ENCODE measurements around the gene ZNF302. TPM values are rescaled to one million over a fixed set of nuclear protein-coding genes. Genes with fewer than 3 reads are reported as not detected.
"Not testable (repeated sequence)": the region's sequence is repeated elsewhere in the genome, so short reads cannot be mapped to it uniquely, and the experiment has no call there.

The ZNF302 gene
- total RNA-seq, 1 donor from 2014 or later, result 16.5 TPM

DNA sequence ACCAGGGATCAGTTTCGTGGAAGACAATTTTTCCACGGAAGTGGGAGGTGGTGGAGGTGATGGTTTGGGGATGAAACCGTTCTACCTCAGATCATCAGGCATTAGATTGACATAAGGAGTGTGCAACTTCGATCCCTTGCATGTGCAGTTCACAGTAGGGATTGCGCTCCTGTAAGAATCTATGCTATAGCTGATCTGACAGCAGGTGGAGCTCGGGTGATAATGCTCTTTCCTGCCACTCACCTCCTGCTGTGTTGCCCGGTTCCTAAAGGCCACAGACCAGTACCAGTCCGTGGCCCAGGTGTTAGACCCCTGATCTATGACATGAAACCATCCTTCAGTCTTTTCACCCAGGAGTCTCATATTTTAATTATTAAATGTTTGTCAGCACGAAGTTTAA, 4.0 kb downstream of the ZNF302 start:
- Mint-ChIP-seq H3K36me3 (ENCODE audit: low read depth, unreplicated experiment) (peaks cover 58% of the 10 kb centered on the region), H3K4me3 (ENCODE audit: unreplicated experiment) (no peak overlapping the region), H3K9me3 (ENCODE audit: unreplicated experiment) (peaks cover 49% of the 10 kb centered on the region), H3K27ac (ENCODE audit: unreplicated experiment) (no peak overlapping the region), H3K4me1 (ENCODE audit: low read depth, unreplicated experiment) (peaks cover 6% of the 10 kb centered on the region), H3K27me3 (ENCODE audit: low read depth, unreplicated experiment) (no peaks in the 10 kb centered on the region)
- no peak overlapping the region for H3K27ac ChIP-seq (ENCODE audit: low read depth, low read length)
- H3K36me3 ChIP-seq (ENCODE audit: insufficient read depth, low read length), result peaks cover 39% of the 10 kb centered on the region
- H2AFZ ChIP-seq (ENCODE audit: low read depth, low read length), result no peak overlapping the region
- H3K4me1 ChIP-seq (ENCODE audit: insufficient read depth, low read length), result peaks cover 4% of the 10 kb centered on the region
- no peak overlapping the region for H3K9ac ChIP-seq (ENCODE audit: low read length)
- peaks cover 11% of the 10 kb centered on the region for H3K79me2 ChIP-seq (ENCODE audit: insufficient read depth, low read length)
- no peak for FAIRE-seq
- peaks cover 33% of the 10 kb centered on the region for H3K9me3 ChIP-seq (ENCODE audit: insufficient read depth, low read depth, low read length)
- no peak overlapping the region for H3K4me2 ChIP-seq (ENCODE audit: low read length)
- DNase-seq (ENCODE audit: low read depth), result no peak
- H4K20me1 ChIP-seq (ENCODE audit: insufficient read depth, low read length), result no peaks in the 10 kb centered on the region
- no peaks in the 10 kb centered on the region for H3K27me3 ChIP-seq (ENCODE audit: insufficient read depth, low read length)
- no peak overlapping the region for H3K4me3 ChIP-seq (ENCODE audit: insufficient read depth, low read depth, low read length)
- TF ChIP-seq EZH2 (IDR thresholded peaks at IDR 0.05; ENCODE audit: insufficient read depth, low read length), result no peak
- TF ChIP-seq, protein P1, sequence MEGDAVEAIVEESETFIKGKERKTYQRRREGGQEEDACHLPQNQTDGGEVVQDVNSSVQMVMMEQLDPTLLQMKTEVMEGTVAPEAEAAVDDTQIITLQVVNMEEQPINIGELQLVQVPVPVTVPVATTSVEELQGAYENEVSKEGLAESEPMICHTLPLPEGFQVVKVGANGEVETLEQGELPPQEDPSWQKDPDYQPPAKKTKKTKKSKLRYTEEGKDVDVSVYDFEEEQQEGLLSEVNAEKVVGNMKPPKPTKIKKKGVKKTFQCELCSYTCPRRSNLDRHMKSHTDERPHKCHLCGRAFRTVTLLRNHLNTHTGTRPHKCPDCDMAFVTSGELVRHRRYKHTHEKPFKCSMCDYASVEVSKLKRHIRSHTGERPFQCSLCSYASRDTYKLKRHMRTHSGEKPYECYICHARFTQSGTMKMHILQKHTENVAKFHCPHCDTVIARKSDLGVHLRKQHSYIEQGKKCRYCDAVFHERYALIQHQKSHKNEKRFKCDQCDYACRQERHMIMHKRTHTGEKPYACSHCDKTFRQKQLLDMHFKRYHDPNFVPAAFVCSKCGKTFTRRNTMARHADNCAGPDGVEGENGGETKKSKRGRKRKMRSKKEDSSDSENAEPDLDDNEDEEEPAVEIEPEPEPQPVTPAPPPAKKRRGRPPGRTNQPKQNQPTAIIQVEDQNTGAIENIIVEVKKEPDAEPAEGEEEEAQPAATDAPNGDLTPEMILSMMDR (IDR thresholded peaks at IDR 0.05; ENCODE audit: insufficient read depth, low read depth, low read length), result no peak

DNA sequence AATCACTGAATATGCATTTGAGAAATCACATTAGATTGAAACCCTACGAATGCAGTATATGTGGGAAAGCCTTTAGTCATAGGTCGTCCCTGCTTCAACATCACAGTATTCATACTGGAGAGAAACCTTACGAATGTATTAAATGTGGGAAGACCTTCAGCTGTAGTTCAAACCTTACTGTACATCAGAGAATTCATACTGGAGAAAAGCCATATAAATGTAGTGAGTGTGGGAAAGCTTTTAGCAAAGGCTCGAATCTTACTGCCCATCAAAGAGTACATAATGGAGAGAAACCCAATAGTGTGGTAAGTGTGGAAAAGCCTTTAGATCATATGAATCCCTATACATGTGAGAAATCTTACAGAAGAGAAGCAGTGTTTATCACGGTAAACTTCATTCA, 7.8 kb downstream of the ZNF302 start:
- H3K4me3 ChIP-seq (ENCODE audit: insufficient read depth, low read depth, low read length); H3K79me2 ChIP-seq (ENCODE audit: insufficient read depth, low read length); H3K27ac ChIP-seq (ENCODE audit: low read depth, low read length); H3K4me2 ChIP-seq (ENCODE audit: low read length); H2AFZ ChIP-seq (ENCODE audit: low read depth, low read length); H3K4me1 ChIP-seq (ENCODE audit: insufficient read depth, low read length); H3K27me3 Mint-ChIP-seq (ENCODE audit: low read depth, unreplicated experiment); H3K4me1 Mint-ChIP-seq (ENCODE audit: low read depth, unreplicated experiment); H3K27me3 ChIP-seq (ENCODE audit: insufficient read depth, low read length); DNase-seq (ENCODE audit: low read depth); H3K9ac ChIP-seq (ENCODE audit: low read length); H4K20me1 ChIP-seq (ENCODE audit: insufficient read depth, low read length); H3K4me3 Mint-ChIP-seq (ENCODE audit: unreplicated experiment); H3K27ac Mint-ChIP-seq (ENCODE audit: unreplicated experiment): not testable (repeated sequence)
- Histone ChIP-seq H3K9me3 (ENCODE audit: insufficient read depth, low read depth, low read length) (peaks cover 38% of the 10 kb centered on the region), H3K36me3 (ENCODE audit: insufficient read depth, low read length) (peaks cover 32% of the 10 kb centered on the region)
- H3K9me3 Mint-ChIP-seq (ENCODE audit: unreplicated experiment), result peaks cover 40% of the 10 kb centered on the region
- FAIRE-seq, result peak; percentile 85
- peaks cover 47% of the 10 kb centered on the region for H3K36me3 Mint-ChIP-seq (ENCODE audit: low read depth, unreplicated experiment)

DNA sequence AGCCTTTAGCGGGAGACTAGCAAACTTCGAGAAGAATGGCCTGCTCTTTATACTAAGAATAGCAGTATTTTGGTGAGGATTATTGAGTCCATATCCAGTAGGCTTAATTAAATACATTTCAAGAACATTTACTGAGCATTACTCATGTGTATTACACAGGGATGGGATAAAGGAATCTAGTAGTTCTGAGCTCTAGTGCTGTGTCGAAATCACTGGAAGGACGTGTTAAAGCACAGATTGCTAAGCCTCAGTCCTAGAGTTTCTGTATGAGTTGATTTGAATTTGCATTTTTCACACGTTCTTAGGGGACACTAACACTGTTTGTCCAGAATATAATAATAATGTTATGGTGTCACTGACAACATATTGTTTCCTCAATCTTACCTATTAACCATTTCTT, 9.0 kb downstream of the ZNF302 start:
- Histone ChIP-seq H3K4me1 (ENCODE audit: insufficient read depth, low read length) (no peaks in the 10 kb centered on the region), H3K9me3 (ENCODE audit: insufficient read depth, low read depth, low read length) (peaks cover 34% of the 10 kb centered on the region), H3K27ac (ENCODE audit: low read depth, low read length) (no peak overlapping the region), H4K20me1 (ENCODE audit: insufficient read depth, low read length) (no peaks in the 10 kb centered on the region), H3K4me3 (ENCODE audit: insufficient read depth, low read depth, low read length) (no peak overlapping the region), H3K9ac (ENCODE audit: low read length) (no peak overlapping the region), H3K79me2 (ENCODE audit: insufficient read depth, low read length) (no peaks in the 10 kb centered on the region), H2AFZ (ENCODE audit: low read depth, low read length) (no peak overlapping the region), H3K4me2 (ENCODE audit: low read length) (no peak overlapping the region), H3K27me3 (ENCODE audit: insufficient read depth, low read length) (no peaks in the 10 kb centered on the region), H3K36me3 (ENCODE audit: insufficient read depth, low read length) (peaks cover 29% of the 10 kb centered on the region)
- no peaks in the 10 kb centered on the region for H3K27me3 Mint-ChIP-seq (ENCODE audit: low read depth, unreplicated experiment)
- no peak for DNase-seq (ENCODE audit: low read depth)
- no peak overlapping the region for H3K27ac Mint-ChIP-seq (ENCODE audit: unreplicated experiment)
- no peak for FAIRE-seq
- H3K4me3 Mint-ChIP-seq (ENCODE audit: unreplicated experiment), result no peak overlapping the region
- H3K4me1 Mint-ChIP-seq (ENCODE audit: low read depth, unreplicated experiment), result no peaks in the 10 kb centered on the region
- H3K9me3 Mint-ChIP-seq (ENCODE audit: unreplicated experiment), result peaks cover 37% of the 10 kb centered on the region
- TF ChIP-seq, protein P1 (IDR thresholded peaks at IDR 0.05; ENCODE audit: insufficient read depth, low read depth, low read length), result no peak
- no peak for TF ChIP-seq EZH2 (IDR thresholded peaks at IDR 0.05; ENCODE audit: insufficient read depth, low read length)
- peaks cover 41% of the 10 kb centered on the region for H3K36me3 Mint-ChIP-seq (ENCODE audit: low read depth, unreplicated experiment)
